Measurements from ENCODE around the gene LARP6.

GRCh38 chr15:70870051-70870450, 16.1 kb upstream of the LARP6 start:
- TF ChIP-seq CTCF (IDR thresholded peaks at IDR 0.05) (no peak), POLR2A (IDR thresholded peaks at IDR 0.05) (no peak)

Measured in heart left ventricle (tissue), 13 donors.